Activated CD8-positive, alpha-beta memory T cell treated with anti-CD3 and anti-CD28 coated beads, Interleukin-2, amount 50 U/mL, for 4 hours (primary cell): ENCODE data around the gene ITGBL1.

Experiments
- DNase-seq: peaks from one replicate; pipeline ENCODE4 v3.0.0-alpha.2; 2020

Gene ITGBL1

DNA sequence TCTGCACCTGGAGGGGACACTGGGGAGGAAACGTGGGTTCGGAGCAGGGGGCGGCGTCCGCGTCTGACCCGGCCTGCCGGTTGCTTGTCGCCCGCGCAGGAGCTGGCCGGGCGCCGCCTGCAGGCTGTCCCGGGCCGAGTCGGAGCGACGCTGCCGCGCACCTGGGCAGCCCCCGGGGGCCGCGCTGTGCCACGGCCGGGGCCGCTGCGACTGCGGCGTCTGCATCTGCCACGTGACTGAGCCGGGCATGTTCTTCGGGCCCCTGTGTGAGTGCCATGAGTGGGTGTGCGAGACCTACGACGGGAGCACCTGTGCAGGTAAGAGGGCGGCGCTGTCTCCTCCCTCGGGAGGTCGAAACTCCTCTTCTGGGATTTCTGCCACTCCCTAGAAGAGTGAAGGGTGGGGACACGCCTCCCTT is 1.3 kb downstream of the ITGBL1 start:
- no peak for DNase-seq

DNA sequence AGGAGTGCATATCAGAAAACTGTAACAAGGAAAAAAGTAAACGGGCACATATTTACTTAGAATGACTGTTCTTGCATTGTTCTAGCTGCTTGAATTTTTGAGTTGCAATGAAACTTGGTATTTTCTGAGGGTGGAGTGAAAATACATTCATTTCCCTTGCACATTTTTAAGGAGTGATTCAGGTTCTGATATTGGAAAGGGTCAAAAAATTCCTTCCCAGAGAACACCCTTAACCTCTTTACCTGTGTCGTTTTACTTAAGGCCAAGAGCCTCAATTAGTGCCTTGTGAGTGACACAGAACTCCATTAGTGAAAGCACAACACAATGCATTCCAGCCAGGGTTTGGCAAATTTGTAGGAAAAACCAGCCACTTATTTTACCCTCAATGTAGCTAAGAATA is 2.3 kb downstream of the ITGBL1 start:
- DNase-seq: no peak

DNA sequence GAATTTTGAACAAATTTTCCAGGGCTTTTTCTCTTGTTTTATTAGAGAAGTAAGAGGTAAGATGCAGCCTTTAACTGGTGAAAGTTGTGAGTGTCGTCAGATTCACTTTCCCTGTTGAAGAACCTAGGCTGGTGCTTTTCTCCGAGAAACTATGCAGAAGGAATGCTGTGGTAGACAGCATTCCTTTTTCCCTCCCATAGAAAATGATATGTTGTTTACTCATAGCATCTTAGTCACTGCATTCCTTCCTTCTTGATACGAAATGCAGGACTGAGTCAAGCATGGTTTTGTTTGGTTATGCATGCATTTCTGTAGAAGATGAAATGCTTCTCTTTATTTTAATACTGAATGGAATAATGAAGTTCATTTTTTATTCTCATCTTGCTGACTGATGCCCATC is 3.4 kb downstream of the ITGBL1 start:
- DNase-seq: no peak

DNA sequence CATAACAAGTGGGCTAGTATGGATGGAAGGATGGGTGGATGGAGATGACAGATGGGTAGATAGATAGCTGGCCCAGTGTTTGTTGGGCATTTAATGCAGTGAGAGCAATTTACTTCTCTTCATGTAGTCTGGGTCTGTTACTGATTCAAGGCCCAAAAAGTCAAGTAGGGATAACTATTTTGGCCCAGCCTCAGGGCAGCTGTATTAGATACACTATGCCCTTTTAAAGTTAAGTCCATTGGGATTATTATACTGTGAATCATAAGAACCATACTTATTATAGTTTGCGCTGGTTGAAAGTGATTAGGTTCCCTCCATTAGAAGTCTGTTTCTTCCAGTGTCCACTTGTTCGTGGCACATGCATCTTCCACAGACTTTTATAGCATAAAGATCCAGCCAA is 4.7 kb downstream of the ITGBL1 start:
- DNase-seq: no peak

DNA sequence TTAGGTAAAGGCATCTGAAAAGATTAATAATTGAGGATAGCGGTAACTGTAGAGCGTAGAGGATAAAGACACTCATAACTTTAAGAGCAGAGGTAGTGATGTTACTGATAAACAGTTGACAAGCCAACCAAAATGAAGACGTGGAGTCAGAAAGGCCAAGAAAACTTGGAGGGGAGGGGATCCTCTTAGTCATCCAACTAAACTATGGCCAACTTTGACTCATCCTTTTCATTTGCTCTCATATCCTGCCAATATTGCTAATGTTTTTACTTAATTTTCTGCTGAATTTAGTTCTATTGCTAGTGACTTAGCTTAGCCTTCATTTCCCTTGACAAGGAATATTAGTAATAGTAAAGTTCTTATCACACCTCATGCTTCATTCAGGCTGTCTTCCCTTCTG is 13.4 kb downstream of the ITGBL1 start:
- DNase-seq: no peak

DNA sequence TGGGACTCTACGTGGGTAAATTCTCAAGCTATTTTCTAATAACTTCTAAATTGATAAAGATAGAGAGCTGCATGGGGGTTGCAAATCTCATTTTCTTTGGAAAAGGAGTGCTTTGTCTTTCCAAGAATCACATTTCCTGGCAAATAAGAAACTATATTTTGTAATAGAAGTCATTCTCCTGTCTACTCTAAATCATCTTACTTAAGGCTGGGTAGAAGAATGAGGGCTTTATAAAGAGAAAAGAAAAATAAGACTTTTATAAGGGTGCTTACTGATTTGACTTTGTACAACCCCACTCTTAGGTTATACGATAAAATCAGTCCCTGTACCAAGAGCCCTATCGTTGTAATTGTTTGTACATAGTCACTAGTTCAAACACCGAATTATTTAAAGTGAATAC is 14.9 kb downstream of the ITGBL1 start:
- no peak for DNase-seq

DNA sequence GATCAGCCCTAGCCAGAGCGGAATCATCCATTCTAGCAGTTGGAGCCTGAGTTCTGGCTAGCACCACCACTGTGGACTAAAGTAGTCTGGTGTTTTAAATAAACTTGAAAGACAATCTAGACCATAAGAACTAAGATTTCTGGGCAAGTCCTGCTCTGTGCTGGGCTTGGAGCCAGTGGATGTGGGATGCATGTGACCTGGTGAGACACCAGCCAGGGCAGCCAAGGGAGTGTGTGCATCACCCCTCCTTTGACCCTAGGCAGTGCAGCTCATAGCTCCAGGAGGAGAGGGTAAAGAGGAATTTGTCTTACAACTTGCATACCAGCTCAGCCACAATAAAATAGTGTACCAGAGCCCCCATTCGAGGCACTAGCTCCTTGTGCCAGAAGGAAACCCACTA is 21.0 kb downstream of the ITGBL1 start:
- DNase-seq: no peak

DNA sequence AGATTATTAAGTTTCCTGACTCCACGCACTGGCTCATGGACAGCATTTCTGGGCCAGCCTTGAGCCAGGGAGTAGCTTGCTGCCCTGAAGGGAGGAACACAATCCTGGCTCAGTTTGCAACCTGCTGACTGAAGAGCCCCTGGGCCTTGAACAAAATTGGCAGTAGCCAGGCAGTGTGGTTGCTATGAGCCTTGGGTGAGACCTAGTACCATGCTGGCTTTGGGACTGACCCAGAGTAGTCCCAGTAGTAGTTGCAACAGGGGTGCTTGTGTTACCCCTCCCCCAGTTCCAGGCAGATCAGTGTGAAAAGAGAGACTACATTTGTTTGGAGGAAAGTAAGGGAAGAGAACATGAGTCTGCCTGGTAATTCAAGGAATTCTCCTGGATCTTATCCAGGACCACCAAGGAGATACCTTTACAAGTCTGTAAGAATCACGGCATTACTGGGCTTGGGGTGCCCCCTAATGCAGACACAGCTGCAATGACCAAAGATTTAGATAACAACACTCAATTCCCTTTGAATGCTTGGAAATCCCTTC is 22.0 kb downstream of the ITGBL1 start:
- no peak for DNase-seq

DNA sequence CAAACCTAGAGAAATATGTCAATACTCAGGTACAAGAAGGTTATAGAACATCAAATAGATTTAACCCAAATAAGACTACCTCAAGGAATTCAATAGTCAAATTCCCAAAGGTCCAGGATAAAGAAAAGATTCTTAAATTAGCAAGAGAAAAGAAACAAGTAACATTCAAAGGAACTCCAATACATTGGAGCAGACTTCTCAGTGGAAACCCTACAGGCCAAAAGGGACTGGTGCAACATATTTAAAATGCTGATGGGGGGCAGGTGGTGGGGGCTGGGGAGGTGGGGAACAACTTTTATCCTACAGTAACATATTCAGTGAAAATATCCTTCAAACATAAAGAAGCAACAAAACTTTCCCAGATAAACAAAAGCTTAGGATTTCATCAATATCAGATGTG is 23.1 kb downstream of the ITGBL1 start:
- DNase-seq: no peak

DNA sequence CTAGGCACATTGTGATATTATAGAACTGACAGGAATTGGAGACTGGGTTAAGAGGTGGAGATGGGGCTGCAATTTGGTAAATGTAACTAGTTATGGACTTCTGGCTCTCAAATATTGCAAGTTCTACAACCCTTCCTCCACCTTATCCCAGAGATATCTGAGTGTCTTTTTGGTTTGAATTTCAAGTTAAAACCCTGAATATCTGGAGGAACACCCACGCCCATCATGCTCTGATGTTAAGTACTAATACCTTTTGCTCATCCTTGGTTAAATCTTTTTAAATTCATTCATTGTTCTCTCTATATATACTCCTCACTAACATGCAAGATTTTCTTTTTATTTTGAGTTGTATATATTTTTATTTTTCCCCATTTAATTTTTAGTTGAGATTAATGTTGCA is 28.9 kb downstream of the ITGBL1 start:
- no peak for DNase-seq

DNA sequence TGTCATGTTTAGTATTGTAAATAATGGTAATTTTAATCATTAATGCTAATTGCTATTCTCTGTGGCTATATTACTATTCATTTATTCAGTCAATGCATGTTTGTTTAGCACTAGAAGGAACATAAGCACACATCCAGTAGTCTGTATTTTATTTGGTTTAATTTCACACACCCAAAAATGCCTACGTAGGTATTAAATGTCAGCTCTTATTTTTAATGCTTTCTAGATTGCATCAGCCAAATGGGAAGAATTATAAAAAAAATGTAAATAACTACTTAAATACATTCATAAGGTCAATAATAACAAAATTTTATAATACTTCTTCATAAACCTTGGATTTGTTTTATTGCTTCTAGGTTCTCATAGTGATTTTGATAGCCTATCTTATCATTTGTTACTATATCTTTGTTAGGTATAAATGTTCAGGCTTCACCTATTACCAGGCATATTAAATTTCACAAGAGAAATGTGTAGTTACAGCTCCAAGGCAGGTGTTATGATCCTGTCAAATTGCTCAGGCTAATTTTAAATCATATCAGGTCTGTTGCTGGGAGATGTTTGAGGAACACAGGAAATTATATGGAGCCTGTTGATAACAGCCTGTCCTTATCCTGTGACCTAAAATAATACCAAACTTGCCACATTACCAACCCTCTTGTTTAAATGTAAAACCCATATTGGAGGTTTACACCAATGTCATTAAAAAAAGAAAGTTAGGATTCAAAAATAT is 34.4 kb downstream of the ITGBL1 start:
- DNase-seq: no peak

DNA sequence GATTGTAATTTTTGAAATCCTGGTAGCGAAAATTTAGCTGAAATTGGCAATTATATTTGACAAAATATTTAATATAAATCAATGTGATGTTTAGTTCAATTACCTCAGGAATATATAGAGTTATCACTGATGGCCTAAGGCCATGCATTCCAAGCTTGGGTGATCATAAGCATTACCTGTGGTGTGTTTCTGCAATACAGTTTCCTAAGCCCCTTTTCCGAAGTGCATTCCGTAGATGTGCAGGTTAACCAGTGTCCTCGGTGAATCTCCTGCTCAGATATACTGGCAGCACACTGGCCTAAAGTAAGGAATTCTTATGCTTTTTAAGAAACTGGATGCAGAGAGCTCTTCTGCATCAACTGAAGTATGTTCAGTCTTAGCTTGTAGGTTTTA is 35.0 kb downstream of the ITGBL1 start:
- DNase-seq: no peak

DNA sequence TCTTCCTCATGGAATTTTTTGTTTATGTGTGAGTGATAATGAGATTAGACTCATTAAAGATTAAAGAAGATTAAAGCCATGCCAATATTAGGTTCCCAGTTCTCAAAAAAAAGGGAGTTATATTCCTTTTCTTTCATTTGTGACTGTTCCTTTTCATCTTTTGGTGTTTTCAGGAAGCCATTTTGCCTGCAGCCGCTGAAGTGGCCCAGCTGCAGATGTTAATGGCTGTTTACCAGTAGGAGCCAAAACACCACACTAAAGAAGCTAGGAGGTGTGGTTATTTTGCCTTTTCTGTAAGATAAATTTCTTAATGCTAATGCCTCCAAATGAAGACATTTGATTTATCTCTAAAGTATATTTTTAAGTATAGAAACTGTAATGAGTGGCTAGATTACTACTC is 36.3 kb downstream of the ITGBL1 start:
- DNase-seq: no peak

DNA sequence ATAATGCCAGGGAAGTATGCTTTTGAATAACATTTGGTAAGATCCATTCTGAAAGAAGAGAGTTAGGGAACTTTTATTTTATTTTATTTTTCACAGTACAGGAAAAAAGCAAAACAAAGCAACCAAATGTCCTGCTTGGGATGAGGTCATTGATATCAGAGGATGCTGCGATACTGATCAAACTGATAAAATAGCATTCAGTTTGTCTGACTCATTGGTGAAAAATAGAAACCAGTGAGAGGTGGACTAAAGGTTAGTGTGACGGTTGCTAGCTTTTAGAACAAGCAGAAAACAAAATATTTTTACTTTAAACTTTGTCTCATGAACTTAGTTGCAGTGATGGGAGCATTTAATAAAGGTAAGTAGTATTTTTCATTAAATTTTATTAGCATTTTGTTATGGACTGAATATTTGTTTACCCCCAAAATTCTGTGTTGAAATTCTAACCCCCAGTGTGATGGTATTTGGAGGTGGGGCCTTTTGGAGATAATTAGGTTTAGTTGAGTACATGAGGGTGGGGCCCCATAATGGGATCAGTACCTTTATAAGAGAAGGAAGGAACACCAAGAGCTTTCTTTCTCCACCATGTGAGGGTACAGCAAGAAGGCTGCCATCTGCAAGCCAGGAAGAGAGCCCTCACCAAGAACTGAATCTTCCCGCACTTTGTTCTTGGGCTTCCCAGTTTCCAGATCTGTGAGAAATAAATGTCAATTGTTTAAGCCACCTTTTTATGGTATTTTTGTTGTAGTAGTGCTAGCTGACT is 37.3 kb downstream of the ITGBL1 start:
- no peak for DNase-seq

DNA sequence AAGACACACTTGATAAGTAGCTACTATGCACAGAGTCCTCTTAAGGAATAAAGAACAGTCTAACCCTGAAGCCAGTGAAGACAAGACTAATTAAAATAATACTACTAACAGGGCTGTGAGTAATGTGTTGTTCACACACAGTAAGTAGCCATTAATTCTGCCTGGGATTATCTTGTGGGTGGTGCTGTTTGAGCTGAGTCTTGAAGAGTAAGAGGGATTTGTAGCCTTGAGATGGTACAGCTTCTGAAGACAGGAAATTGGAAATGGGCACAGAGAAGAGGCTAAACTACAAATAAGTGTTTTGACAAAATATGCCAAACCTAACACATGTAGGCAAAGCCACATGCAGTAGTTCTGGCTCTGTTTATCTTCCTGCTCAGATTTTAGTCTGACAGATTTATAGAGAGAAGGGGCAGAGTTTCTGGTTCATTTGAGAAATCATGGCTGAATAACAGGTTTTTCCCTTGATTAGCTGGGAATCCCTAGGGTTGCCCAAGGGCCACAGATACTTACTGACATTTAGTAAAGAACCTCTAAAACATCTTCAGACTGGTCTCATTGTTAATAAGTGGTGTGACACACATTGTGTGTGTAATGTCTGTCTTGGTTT is 38.0 kb downstream of the ITGBL1 start:
- DNase-seq: no peak

DNA sequence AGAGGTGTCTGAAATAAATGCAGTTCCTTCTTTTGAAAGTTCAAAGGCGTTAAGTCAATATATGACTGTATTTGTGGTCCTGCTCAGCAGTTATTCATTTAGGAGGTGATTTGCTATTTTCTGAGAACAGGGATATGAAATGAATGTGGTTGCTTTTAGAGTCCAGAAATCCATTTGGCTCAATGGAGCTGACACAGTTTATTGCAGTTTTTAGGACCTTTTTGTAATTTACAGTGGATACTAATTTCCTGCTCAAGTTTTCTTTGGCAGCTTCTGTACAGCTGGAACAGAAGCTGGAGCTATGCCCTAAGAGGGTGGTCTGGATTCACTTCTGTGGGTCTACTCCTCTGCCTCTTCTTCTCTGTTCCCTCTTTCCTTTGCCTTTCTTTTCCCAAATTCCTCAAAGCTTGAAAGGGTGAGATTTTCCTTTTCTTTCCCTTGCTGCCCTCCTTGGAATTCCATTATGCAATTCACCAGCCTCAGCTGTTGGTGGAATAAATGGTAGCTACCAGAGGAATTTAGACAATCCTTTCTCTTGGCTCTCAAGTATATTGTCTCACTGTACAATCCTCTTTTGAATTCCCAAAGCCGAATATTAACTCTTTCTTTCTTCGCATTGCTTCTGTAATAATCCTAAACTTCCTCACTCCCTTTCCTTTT is 39.9 kb downstream of the ITGBL1 start:
- DNase-seq: no peak

DNA sequence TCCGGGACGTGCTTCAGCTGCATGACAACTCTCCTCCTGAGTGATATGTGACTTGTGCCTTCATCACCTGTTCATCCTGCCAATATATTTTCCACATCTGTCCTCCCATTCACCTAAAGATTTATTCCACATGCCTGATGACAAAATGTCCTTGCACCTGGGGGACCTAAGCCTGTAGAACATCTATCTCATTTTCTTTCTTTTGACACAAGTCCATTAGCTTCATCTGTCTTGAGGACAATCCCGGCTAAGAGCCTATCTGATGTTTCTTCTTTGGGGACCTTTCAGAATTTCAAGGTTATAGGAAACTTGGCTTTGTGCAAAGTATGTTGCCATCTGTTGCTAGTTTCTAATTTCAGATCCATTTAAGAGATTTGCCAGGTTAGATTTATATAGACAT is 41.1 kb downstream of the ITGBL1 start:
- no peak for DNase-seq

DNA sequence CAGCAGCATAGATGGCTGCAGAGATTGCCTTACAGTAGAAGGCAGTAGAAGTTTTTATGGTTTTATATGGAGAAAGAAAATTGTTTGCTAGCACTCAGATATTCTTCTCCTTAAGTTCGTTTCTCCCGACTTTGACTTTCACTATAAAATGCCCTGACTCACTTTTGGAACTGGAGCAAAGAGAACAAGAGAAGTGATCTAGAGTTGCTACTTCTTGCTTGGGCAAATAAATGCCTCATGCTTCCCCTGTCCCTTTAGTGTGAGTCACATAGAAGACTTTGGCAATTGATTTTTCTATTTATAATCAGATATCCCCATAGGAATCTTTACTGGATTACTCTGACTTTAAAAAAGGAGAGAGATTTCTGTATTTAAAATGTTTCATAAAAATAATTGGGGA is 46.9 kb downstream of the ITGBL1 start:
- no peak for DNase-seq

DNA sequence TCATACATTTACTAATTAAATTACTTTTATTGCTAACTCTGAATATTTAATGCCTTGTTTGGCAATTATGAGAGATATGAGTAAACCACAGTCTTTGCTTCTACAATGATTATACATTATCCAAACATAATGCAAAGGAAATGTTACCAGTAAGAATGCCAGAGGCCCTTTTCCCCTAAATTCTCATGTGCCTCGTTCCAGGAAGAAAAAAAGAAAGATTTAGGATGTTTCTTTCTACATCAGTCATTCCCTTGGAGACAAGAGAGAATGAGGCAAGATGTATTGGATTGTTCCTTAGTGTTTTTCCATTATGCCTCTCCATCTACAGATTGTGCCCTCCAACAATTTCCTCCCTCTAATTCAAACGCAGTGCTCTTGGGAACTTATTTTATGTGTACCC is 50.1 kb downstream of the ITGBL1 start:
- DNase-seq: no peak

DNA sequence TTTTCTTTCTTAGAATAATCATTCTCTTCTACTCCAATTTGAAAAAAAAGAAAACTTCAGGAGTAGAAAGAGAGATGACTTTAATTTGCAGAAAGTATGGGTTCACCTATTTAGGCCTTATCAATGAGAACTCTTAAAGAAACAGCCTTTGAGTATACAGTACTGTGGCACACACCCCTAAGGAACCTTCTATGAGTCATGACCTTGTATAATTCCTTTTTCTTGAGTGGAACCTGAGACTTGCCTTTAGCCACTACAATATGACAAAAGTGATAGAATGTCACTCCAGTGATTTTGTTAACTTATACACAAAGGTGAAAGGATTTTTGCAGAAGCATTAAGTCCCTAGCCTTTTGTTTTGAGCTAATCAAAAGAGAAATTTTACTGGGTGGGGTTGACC is 58.7 kb downstream of the ITGBL1 start:
- no peak for DNase-seq

DNA sequence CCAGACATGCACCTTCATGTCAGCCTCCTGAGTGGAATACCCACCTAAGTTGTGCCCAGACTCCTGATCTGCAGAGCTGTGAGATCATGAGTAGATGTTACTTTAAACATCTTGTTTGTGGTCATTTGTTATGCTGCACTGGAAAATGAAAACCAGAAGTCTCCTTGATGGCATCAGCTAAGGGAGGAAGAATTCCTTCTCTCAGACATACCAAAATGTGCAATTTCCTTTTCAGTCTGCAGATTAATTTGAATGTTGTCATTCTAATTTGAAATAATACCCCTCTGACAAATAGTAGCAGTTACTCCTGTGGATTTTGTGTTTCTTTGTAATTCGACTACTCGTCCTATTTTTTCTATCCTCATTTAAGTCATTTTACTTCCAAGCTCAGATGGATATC is 59.3 kb downstream of the ITGBL1 start:
- no peak for DNase-seq

DNA sequence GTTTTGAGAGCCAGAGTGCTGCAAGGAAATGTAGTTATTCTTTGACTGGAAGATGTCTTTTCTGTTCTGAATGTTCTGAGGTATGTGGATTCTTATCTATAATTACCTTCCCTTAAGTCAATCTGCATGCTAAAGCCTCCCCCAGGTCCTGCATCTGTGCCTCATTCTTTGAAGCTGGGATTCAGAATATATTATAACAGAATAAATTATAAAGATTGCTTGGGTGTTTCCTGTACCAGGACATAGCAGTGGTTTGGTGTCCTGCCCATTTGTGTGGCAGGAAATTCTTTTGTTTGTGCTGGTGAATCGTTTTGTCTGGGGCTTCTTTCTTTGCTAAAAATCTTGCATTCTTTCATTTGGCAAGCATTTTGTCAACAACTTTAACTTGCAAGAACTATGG is 60.2 kb downstream of the ITGBL1 start:
- no peak for DNase-seq

DNA sequence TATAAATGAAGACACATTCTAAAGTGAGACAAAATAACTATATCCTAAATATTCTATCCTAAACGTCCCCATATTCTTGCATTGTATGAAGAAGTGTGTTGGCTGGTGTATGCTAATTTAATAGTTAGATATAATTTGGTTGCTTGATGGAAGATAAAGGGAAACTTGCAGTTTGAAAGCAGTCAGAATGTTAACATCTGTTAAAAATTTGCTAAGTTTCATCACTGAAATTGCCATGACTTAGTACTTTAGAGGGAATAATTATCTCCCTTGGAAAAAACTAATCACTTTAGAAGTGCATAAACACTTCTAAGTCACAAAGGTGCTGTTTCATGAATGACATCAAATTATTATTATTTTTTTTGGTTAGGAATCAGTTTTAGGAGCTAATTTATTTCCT is 61.6 kb downstream of the ITGBL1 start:
- DNase-seq: no peak
